Common myeloid progenitor, CD34-positive (primary cell): ENCODE data around the gene CD209.

Experiments
- CTCF ChIA-PET: fragments of 350-600 bp; sonication (Branson Sonifier 250); formaldehyde crosslinking; loops from one replicate; lab custom pipeline; 2021; ENCODE audit warnings: antibody characterized with exemption; lab: Charles Lee
- POLR2A ChIA-PET: fragments of 350-600 bp; sonication (Branson Sonifier 250); formaldehyde crosslinking; loops from one replicate; lab custom pipeline; 2021; ENCODE audit warnings: antibody characterized with exemption; lab: Charles Lee
- DNase-seq, 3 donors: peaks; one replicate each; pipeline versions ENCODE4 v3.0.0 to v3.0.0-alpha.2; 2013
- H3K27ac ChIP-seq, 2 experiments: 1 replicate in 1 of 2; 2 replicates in 1 of 2; pipeline ENCODE4 v1.7.0; 2013; ENCODE audit warnings: inconsistent platforms in 2 of 2, low read length in 2 of 2, mild to moderate bottlenecking in 2 of 2, low read depth in 1 of 2, moderate library complexity in 1 of 2; ENCODE audit not compliant: severe bottlenecking in 2 of 2, insufficient read depth in 1 of 2, poor library complexity in 1 of 2
- H3K27me3 ChIP-seq, 5 experiments: replicated peaks in 2 of 5; 1 replicate in 3 of 5; 2 replicates in 2 of 5; pipeline versions ENCODE4 v1.6.1 to v1.7.0; 2013; ENCODE audit warnings: low read length in 4 of 5, mild to moderate bottlenecking in 2 of 5, moderate library complexity in 2 of 5, inconsistent platforms in 1 of 5; ENCODE audit not compliant: insufficient read depth in 5 of 5, control insufficient read depth in 4 of 5
- H3K36me3 ChIP-seq, 4 experiments: 1 replicate in 2 of 4; 2 replicates in 2 of 4; pipeline versions ENCODE4 v1.6.1 to v1.7.0; 2013; ENCODE audit warnings: low read length in 3 of 4, control low read depth in 1 of 4, mild to moderate bottlenecking in 1 of 4; ENCODE audit not compliant: control insufficient read depth in 4 of 4, insufficient read depth in 4 of 4
- H3K4me1 ChIP-seq, 4 experiments: 1 replicate in 3 of 4; 2 replicates in 1 of 4; pipeline versions ENCODE4 v1.6.1 to v1.7.1; 2013; ENCODE audit warnings: low read length in 3 of 4, mild to moderate bottlenecking in 3 of 4, control low read depth in 1 of 4, inconsistent platforms in 1 of 4, moderate library complexity in 1 of 4; ENCODE audit not compliant: control insufficient read depth in 4 of 4, insufficient read depth in 4 of 4; ENCODE audit errors: control extremely low read depth in 1 of 4
- H3K4me3 ChIP-seq, 7 experiments: 1 replicate in 4 of 7; 2 replicates in 3 of 7; pipeline versions ENCODE4 v1.5.1 to v1.7.0; 2013; ENCODE audit warnings: mild to moderate bottlenecking in 7 of 7, low read length in 6 of 7, moderate library complexity in 6 of 7, inconsistent platforms in 2 of 7, low read depth in 2 of 7, control low read depth in 1 of 7; ENCODE audit not compliant: insufficient read depth in 4 of 7, control insufficient read depth in 1 of 7; ENCODE audit errors: extremely low read depth in 1 of 7
- H3K9me3 ChIP-seq, 5 experiments: 1 replicate in 4 of 5; 2 replicates in 1 of 5; pipeline versions ENCODE4 v1.6.1 to v1.7.1; 2013; ENCODE audit warnings: low read length in 4 of 5, mild to moderate bottlenecking in 2 of 5, inconsistent platforms in 1 of 5, low read depth in 1 of 5, moderate library complexity in 1 of 5; ENCODE audit not compliant: control insufficient read depth in 4 of 5, insufficient read depth in 2 of 5; ENCODE audit errors: control extremely low read depth in 1 of 5
- WGBS: methylation state at CpG from one replicate; pipeline ENCODE4 v1.1.5; 2013; ENCODE audit not compliant: insufficient coverage; 5-methylcytosine and 5-hydroxymethylcytosine counted together

The CD209 gene

DNA sequence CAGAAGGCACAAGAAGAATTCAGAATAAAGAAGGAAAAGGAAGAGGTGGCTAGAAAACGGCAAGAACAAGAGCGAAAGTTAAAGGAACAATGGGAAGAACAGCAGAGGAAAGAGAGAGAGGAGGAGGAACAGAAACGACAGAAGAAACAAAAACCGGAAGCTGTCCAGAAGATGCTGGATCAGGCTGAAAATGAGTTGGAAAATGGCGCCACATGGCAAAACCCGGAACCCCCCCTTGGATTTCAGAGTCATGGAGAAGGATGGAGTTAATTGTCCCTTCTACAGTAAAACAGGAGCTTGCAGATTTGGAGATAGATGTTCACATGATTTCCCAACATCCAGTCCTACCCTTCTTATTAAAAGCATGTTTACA is 6.7 kb downstream of the CD209 start:
- POLR2A ChIA-PET = no interaction called here
- no peak for DNase-seq
- peaks cover 0 to 13% (median 2%) of the 10 kb centered on the region in 5 experiments for H3K27me3 ChIP-seq
- no peaks in the 10 kb centered on the region for H3K4me1 ChIP-seq
- H3K4me3 ChIP-seq = no peak overlapping the region
- H3K27ac ChIP-seq = no peak overlapping the region
- WGBS = 83% methylated on average over 6 of the region's 6 CpGs
- no peaks in the 10 kb centered on the region for H3K36me3 ChIP-seq
- CTCF ChIA-PET = interaction anchor here (1.3 kb wide), 1 partner anchor 30 kb away, joined by 3 read pairs; no protein-coding TSS in a partner anchor
- H3K9me3 ChIP-seq = no peaks in the 10 kb centered on the region

DNA sequence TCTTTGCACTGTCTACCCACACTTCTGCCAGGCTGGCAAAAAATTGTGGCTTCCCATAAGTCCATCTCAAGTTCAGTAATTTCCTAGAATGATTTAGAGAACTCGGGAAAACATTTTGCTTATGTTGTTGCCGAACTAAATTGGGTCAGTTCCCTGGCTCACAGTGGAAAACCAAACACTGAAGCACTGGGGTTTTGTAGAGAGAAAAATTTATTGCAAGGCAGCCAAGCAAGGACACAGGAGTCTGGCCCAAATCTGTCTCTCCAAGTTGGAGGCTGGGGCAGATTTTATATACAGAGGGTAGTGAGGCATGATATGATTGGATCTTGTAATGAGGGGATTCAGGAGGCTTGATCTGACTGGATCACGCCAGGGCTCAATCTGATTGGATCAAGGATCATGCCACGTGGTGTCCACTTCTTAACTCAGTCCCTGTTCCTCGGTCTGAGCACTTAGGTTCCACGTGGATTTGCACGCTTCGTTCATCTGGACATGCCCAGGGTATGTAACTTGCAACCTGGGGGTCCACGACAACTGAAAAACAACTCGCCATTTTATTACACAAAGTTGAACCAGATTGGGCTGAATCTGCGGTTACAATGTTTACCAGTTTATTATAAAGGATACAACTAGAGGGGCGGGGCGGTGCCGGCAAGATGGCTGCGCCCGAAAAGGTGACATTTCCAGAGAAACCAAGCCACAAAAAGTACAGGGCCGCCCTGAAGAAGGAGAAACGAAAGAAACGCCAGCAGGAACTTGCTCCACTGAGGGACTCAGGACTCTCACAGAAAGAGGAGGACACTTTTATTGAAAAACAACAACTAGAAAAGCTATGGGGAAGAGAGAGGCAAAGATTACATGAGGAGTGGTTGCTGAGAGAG is 7.3 kb downstream of the CD209 start:
- Histone ChIP-seq H3K4me1 (no peaks in the 10 kb centered on the region), H3K27me3 (peaks cover 0 to 13% (median 2%) of the 10 kb centered on the region in 5 experiments), H3K9me3 (no peaks in the 10 kb centered on the region), H3K36me3 (no peaks in the 10 kb centered on the region), H3K27ac (no peak overlapping the region), H3K4me3 (no peak overlapping the region)
- CTCF ChIA-PET = interaction anchor here (0.9 to 1.5 kb wide), 3 partner anchors 10 to 59 kb away, joined by 3 to 6 read pairs (median 3); partner anchors contain the start of gene TRAPPC5
- DNase-seq = no peak
- 90% methylated on average over 13 of the region's 19 CpGs for WGBS
- POLR2A ChIA-PET = no interaction called here

DNA sequence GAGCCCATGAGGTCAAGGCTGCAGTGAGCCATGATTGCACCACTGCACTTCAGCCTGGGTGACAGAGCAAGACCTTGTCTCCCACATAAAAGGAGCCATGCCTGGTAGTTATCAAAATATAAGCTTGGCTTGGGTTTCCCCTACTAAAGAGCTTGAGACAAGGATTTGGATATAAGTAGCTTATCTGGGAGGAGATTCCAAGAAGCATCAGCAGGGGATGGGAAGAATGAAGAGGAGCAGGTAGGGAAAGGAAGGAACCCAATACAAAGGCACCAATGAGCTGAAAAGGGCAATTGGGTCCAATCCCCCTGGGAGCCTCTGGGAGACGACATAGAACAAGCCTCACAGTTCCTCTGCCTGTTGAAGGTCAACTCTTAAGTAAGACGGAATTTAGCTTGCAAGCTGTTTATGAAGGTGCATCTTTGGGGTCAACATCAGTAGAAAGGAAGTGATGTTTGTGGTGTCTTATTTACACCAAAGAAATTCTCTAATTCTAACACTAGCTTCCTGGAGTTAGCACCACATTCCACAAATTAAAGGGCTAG is 8.1 kb downstream of the CD209 start:
- POLR2A ChIA-PET = no interaction called here
- H3K27ac ChIP-seq = no peak overlapping the region
- H3K9me3 ChIP-seq = no peaks in the 10 kb centered on the region
- peaks cover 0 to 6% (median 2%) of the 10 kb centered on the region in 4 experiments for H3K4me1 ChIP-seq
- H3K27me3 ChIP-seq = peaks cover 0 to 13% (median 2%) of the 10 kb centered on the region in 5 experiments
- CTCF ChIA-PET = interaction anchor here (0.9 to 1.5 kb wide), 3 partner anchors 9 to 58 kb away, joined by 3 to 6 read pairs (median 3); partner anchors contain the start of gene TRAPPC5
- no peaks in the 10 kb centered on the region for H3K36me3 ChIP-seq
- WGBS = 63% methylated on average over 1 of the region's 2 CpGs
- H3K4me3 ChIP-seq = no peak overlapping the region
- no peak for DNase-seq

DNA sequence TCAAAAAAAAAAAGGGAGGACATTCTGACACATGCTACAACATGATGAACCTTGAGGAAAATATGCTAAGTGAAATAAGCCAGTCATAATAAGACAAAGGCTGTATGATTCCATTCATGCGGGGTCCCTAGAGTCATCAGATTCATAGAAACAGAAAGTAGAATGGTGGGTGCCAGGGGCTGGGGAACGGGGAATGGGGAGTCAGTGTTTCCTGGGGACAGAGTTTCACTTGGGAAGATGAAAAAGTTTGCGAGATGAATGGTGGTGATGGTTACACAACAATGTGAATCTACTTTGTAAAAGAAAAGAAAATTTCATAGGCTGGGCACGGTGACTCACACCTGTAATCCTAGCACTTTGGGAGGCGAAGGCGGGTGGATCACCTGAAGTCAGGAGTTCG is 9.3 kb downstream of the CD209 start:
- Histone ChIP-seq H3K9me3 (no peaks in the 10 kb centered on the region), H3K4me3 (no peak overlapping the region), H3K27me3 (peaks cover 0 to 15% (median 0%) of the 10 kb centered on the region in 5 experiments), H3K4me1 (peaks cover 0 to 6% (median 3%) of the 10 kb centered on the region in 4 experiments), H3K36me3 (no peaks in the 10 kb centered on the region), H3K27ac (no peak overlapping the region)
- ChIA-PET CTCF (interaction anchor here (1.5 kb wide), 1 partner anchor 8 kb away, joined by 6 read pairs; no protein-coding TSS in a partner anchor), POLR2A (no interaction called here)
- no peak for DNase-seq
- WGBS = 97% methylated on average over 7 of the region's 7 CpGs

GRCh38 chr19:7737215-7737614 is 10.1 kb downstream of the CD209 start:
- no peak overlapping the region for H3K4me3 ChIP-seq
- H3K4me1 ChIP-seq = peaks cover 0 to 6% (median 3%) of the 10 kb centered on the region in 4 experiments
- ChIA-PET POLR2A (no interaction called here), CTCF (no interaction called here)
- H3K9me3 ChIP-seq = no peaks in the 10 kb centered on the region
- WGBS = 93% methylated on average over 11 of the region's 11 CpGs
- H3K27ac ChIP-seq = no peak overlapping the region
- DNase-seq = no peak
- H3K36me3 ChIP-seq = no peaks in the 10 kb centered on the region
- H3K27me3 ChIP-seq = peaks cover 0 to 17% (median 0%) of the 10 kb centered on the region in 5 experiments

DNA sequence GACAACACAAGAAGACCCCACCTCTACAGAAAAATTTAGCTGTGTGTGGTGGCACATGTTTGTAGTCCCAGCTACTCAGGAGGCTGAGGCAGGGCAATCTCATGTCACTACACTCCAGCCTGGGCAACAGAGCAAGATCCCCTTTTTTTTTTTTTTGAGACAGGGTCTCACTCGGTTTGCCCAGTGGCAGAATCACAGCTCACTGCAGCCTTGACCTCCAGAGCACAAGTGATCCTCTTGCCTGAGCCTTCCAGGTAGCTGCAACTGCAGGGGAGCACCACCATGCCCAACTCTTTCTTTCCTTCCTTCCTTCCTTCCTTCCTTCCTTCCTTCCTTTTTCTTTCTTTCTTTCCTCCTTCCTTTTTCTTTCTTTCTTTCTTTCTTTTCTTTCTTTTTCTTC is 11.2 kb downstream of the CD209 start:
- POLR2A ChIA-PET = no interaction called here
- CTCF ChIA-PET = interaction anchor here (1.6 kb wide), 1 partner anchor 11 kb away, joined by 7 read pairs; the partner anchor contains the start of gene CD209
- H3K4me1 ChIP-seq = peaks cover 0 to 6% (median 3%) of the 10 kb centered on the region in 4 experiments

More for the DNA sequence above, 11.2 kb downstream of the CD209 start:
- H3K4me3 ChIP-seq = no peak overlapping the region
- DNase-seq = no peak
- H3K27ac ChIP-seq = no peak overlapping the region
- H3K9me3 ChIP-seq = no peaks in the 10 kb centered on the region
- no CpG with 5 or more reads among the region's 1 CpG for WGBS
- H3K36me3 ChIP-seq = no peaks in the 10 kb centered on the region
- peaks cover 0 to 23% (median 6%) of the 10 kb centered on the region in 5 experiments for H3K27me3 ChIP-seq
